ENCODE measurements around the gene OPCML.

OPCML gene

DNA sequence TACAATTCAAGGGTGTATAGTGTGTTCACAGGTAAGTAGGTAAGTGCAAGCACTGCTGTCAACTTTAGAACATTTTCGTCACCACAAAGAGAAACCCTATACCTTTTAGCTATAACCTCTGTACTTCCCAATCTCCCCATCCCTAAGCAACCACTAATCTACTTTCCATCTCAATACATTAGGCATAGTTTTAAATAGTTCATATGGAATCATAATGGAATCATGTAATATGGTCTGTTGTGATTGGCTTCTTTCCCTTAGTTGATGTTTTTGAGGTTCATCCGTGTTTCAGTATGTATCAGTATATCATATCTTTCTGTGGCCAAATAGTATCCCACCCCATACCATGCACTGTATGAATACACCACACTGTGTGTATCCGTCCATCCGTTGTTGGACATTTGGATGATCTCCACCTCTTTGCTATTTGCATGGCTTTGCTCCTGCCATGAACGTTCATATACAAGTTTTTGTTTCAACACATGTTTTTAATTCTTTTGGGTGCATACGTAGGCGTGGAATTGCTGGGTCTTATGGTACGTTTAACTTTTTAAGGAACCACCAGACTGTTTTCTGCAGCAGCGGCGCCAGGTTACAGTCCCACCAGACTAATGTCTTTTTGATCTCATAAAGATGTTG lies 27.7 kb upstream of the OPCML start:
- TF ChIP-seq, protein P1, sequence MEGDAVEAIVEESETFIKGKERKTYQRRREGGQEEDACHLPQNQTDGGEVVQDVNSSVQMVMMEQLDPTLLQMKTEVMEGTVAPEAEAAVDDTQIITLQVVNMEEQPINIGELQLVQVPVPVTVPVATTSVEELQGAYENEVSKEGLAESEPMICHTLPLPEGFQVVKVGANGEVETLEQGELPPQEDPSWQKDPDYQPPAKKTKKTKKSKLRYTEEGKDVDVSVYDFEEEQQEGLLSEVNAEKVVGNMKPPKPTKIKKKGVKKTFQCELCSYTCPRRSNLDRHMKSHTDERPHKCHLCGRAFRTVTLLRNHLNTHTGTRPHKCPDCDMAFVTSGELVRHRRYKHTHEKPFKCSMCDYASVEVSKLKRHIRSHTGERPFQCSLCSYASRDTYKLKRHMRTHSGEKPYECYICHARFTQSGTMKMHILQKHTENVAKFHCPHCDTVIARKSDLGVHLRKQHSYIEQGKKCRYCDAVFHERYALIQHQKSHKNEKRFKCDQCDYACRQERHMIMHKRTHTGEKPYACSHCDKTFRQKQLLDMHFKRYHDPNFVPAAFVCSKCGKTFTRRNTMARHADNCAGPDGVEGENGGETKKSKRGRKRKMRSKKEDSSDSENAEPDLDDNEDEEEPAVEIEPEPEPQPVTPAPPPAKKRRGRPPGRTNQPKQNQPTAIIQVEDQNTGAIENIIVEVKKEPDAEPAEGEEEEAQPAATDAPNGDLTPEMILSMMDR (IDR thresholded peaks at IDR 0.05; ENCODE audit: poor library complexity, severe bottlenecking): no peak
- DNase-seq (ENCODE audit: low spot score): no peak
- ATAC-seq (ENCODE audit: low read depth): no peak
- no peaks in the 10 kb centered on the region for H3K36me3 ChIP-seq (ENCODE audit: low read depth)
- no peaks in the 10 kb centered on the region for H3K9me3 ChIP-seq (ENCODE audit: severe bottlenecking)
- H3K27ac ChIP-seq (ENCODE audit: poor library complexity, severe bottlenecking): no peak overlapping the region
- no peaks in the 10 kb centered on the region for H3K27me3 ChIP-seq (ENCODE audit: insufficient read depth, poor library complexity, severe bottlenecking)
- no peaks in the 10 kb centered on the region for H3K4me1 ChIP-seq (ENCODE audit: insufficient read depth, poor library complexity, severe bottlenecking)
- H3K4me3 ChIP-seq (ENCODE audit: severe bottlenecking): no peak overlapping the region

DNA sequence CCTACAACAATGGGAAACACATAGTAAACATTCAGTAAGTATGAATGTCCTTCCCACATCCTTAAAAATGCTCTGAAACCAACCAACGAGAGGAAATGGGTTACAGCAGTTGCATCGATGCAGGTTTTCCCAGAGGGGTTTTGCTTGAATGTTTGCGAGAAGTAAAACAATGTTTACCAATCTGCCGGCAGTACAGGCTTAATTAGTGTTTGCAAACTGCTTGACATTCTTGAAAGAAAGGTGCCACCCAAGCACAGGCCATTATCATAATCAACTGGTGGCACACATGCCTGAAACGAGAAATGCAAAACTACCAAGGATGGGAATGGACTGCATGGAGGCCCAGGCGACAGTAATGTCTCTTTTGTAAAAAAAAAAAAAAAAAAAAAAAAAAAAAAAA lies 27.1 kb upstream of the OPCML start:
- H3K4me1 ChIP-seq (ENCODE audit: insufficient read depth, poor library complexity, severe bottlenecking): no peaks in the 10 kb centered on the region
- TF ChIP-seq, protein P1 (IDR thresholded peaks at IDR 0.05; ENCODE audit: poor library complexity, severe bottlenecking): no peak
- H3K27ac ChIP-seq (ENCODE audit: poor library complexity, severe bottlenecking): no peak overlapping the region
- no peak overlapping the region for H3K4me3 ChIP-seq (ENCODE audit: severe bottlenecking)
- H3K36me3 ChIP-seq (ENCODE audit: low read depth): no peaks in the 10 kb centered on the region
- no peak for DNase-seq (ENCODE audit: low spot score)
- ATAC-seq (ENCODE audit: low read depth): no peak
- H3K9me3 ChIP-seq (ENCODE audit: severe bottlenecking): no peaks in the 10 kb centered on the region
- H3K27me3 ChIP-seq (ENCODE audit: insufficient read depth, poor library complexity, severe bottlenecking): no peaks in the 10 kb centered on the region

DNA sequence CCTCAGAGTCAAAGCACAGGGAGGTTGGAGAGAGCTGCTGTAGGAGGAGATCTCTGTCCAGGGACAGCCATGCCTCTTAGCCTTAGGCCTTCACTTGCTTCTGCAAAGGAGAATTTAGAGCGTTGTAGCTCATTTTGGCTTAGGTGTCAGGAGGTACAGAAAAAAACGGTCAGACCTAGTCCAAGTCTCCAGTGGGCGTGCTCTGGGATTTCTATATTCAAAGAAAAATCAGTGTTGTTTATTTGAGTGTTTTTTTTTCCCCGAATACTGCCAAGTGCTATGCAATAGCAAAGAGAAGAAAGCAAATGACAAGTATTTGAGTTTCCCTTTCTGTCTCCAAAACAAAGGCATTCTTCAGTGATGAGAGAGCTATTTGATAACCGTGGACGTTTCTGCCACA lies 22.7 kb upstream of the OPCML start:
- no peaks in the 10 kb centered on the region for H3K27me3 ChIP-seq (ENCODE audit: insufficient read depth, poor library complexity, severe bottlenecking)
- H3K9me3 ChIP-seq (ENCODE audit: severe bottlenecking): no peaks in the 10 kb centered on the region
- TF ChIP-seq, protein P1 (IDR thresholded peaks at IDR 0.05; ENCODE audit: poor library complexity, severe bottlenecking): no peak
- H3K4me3 ChIP-seq (ENCODE audit: severe bottlenecking): no peak overlapping the region
- H3K4me1 ChIP-seq (ENCODE audit: insufficient read depth, poor library complexity, severe bottlenecking): no peaks in the 10 kb centered on the region
- no peak for ATAC-seq (ENCODE audit: low read depth)
- no peaks in the 10 kb centered on the region for H3K36me3 ChIP-seq (ENCODE audit: low read depth)
- H3K27ac ChIP-seq (ENCODE audit: poor library complexity, severe bottlenecking): no peak overlapping the region
- DNase-seq (ENCODE audit: low spot score): no peak

DNA sequence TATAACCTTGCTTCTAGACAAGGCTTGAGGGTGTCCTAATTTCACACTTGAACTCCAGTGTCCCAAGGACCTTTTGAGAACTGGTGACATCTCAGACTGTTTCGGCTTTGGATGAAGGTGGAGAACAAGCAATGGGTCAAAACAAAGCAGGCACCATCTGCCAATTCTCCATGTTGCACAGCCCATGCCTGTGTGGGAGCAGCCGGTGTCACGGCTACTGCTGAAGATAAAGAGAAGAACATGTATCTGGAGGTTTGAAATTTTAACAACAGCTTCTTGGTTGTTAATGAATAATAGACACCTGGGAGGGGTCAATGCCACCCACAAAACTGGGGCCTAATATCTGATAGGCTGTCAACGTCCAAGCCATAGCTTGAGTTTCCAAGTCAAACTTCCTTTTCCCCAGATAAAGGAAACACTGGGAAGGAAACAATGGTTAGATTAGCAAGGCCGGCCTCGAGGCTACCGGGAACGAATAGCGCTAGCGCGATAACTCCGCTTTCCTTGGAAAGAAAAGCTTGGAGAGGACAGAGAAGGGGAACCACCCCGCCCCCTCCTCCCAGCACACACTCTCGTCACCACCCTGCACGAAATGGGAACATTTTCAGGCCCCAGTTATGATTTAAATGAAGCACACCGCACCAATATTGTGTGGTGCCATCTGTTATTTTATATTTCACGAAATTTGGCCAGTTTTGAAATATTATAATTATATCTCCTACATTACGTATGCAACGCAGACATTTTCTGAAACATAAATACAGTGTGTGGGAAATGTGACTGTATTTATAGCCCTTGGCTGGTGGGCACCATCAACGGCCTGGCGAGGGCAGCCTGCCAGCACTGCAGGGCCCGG lies 21.8 kb upstream of the OPCML start:
- DNase-seq (ENCODE audit: low spot score) (no peak), ATAC-seq (ENCODE audit: low read depth) (no peak)
- Histone ChIP-seq H3K27ac (ENCODE audit: poor library complexity, severe bottlenecking) (no peak overlapping the region), H3K4me3 (ENCODE audit: severe bottlenecking) (no peak overlapping the region), H3K36me3 (ENCODE audit: low read depth) (no peaks in the 10 kb centered on the region), H3K4me1 (ENCODE audit: insufficient read depth, poor library complexity, severe bottlenecking) (no peaks in the 10 kb centered on the region), H3K27me3 (ENCODE audit: insufficient read depth, poor library complexity, severe bottlenecking) (no peaks in the 10 kb centered on the region), H3K9me3 (ENCODE audit: severe bottlenecking) (no peaks in the 10 kb centered on the region)
- TF ChIP-seq, protein P1 (IDR thresholded peaks at IDR 0.05; ENCODE audit: poor library complexity, severe bottlenecking): no peak

DNA sequence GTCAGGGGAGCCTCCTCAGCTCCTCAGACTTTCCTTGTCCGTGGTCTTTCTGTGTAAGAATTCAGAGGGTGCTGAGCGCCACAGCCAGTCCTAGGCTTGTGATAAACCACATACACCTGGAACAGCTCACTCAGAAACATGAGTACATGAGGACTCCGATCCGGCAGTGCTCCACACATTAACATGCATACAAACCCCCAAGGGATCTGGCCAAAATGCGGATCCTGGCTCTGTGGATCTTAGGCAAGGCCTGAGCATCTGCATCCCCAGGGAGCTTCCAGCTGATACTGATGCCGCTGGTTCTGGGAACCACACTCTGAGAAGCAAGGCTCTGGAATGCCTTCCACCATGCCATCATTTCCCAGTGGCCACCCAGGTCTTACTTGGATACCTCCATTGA lies 20.6 kb upstream of the OPCML start:
- no peak overlapping the region for H3K4me3 ChIP-seq (ENCODE audit: severe bottlenecking)
- no peak for ATAC-seq (ENCODE audit: low read depth)
- H3K4me1 ChIP-seq (ENCODE audit: insufficient read depth, poor library complexity, severe bottlenecking): no peaks in the 10 kb centered on the region
- H3K27me3 ChIP-seq (ENCODE audit: insufficient read depth, poor library complexity, severe bottlenecking): no peaks in the 10 kb centered on the region
- H3K27ac ChIP-seq (ENCODE audit: poor library complexity, severe bottlenecking): no peak overlapping the region
- H3K9me3 ChIP-seq (ENCODE audit: severe bottlenecking): no peaks in the 10 kb centered on the region
- H3K36me3 ChIP-seq (ENCODE audit: low read depth): no peaks in the 10 kb centered on the region
- TF ChIP-seq, protein P1 (IDR thresholded peaks at IDR 0.05; ENCODE audit: poor library complexity, severe bottlenecking): no peak
- DNase-seq (ENCODE audit: low spot score): no peak
